Fibroblast of mammary gland (primary cell): ENCODE measurements around the gene THAP4.
"Not testable (repeated sequence)": the region's sequence is repeated elsewhere in the genome, so short reads cannot be mapped to it uniquely, and the experiment has no call there.

Experiments
- DNase-seq: peaks from one replicate; pipeline ENCODE4 v3.0.0-alpha.2; 2010; ENCODE audit warnings: low read depth
- H3K4me3 ChIP-seq: 2 replicates; pipeline ENCODE4 v1.5.1; 2011; ENCODE audit warnings: low read depth, mild to moderate bottlenecking, low read length, moderate library complexity; ENCODE audit not compliant: control insufficient read depth
- TF ChIP-seq, protein P1 (sequence below): conservative IDR thresholded peaks from 2 replicates; pipeline ENCODE4 v1.5.1; 2011; ENCODE audit warnings: low read depth, low read length, inconsistent platforms; ENCODE audit not compliant: control insufficient read depth, insufficient read depth

Gene THAP4

GRCh38 chr2:241592126-241592845 lies 44.7 kb downstream of the THAP4 start:
- no peak for DNase-seq
- no peak overlapping the region for H3K4me3 ChIP-seq
- TF ChIP-seq, protein P1, sequence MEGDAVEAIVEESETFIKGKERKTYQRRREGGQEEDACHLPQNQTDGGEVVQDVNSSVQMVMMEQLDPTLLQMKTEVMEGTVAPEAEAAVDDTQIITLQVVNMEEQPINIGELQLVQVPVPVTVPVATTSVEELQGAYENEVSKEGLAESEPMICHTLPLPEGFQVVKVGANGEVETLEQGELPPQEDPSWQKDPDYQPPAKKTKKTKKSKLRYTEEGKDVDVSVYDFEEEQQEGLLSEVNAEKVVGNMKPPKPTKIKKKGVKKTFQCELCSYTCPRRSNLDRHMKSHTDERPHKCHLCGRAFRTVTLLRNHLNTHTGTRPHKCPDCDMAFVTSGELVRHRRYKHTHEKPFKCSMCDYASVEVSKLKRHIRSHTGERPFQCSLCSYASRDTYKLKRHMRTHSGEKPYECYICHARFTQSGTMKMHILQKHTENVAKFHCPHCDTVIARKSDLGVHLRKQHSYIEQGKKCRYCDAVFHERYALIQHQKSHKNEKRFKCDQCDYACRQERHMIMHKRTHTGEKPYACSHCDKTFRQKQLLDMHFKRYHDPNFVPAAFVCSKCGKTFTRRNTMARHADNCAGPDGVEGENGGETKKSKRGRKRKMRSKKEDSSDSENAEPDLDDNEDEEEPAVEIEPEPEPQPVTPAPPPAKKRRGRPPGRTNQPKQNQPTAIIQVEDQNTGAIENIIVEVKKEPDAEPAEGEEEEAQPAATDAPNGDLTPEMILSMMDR = no peak

- not testable (repeated sequence) for DNase-seq, H3K4me3 ChIP-seq
Observed at GRCh38 chr2:241590496-241591455, 46.2 kb downstream of the THAP4 start.

DNA sequence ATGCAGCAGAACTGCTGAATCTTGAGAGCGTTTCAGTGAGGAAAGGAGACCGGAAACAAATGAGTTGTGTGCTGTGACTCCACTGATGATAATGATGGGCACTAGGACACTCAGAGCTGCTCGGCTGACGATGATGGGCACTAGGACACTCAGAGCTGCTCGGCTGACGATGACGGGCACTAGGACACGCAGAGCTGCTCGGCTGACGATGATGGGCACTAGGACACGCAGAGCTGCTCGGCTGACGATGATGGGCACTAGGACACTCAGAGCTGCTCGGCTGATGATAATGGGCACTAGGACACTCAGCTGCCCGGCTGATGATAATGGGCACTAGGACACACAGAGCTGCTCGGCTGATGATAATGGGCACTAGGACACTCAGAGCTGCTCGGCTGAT lies 47.1 kb downstream of the THAP4 start:
- DNase-seq, H3K4me3 ChIP-seq: not testable (repeated sequence)

- no peak for DNase-seq
Observed at GRCh38 chr2:241586564-241587264, 50.2 kb downstream of the THAP4 start.

DNA sequence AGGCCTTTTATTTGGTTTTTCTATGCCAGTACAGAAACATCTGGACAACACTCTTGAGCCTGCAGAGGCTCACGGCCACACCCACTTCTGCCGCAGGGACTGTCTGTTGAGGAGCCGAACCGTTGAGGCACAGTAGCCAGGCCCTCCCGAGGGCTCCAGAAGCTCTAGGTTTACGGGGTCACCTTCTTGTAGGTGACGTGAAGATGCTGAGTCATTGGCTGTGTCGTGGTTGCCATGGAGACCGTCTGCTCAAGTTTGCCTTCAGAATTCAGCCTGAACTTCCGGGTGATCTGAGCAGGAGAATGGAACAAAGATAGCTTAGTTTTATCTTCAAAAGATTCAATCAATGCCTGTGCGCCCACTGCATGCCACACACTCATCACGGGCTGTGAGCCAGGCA lies 52.5 kb downstream of the THAP4 start:
- DNase-seq = peak; percentile 58
- H3K4me3 ChIP-seq = no peak overlapping the region
- TF ChIP-seq, protein P1 = no peak

More at GRCh38 chr2:241586564-241587264, 50.2 kb downstream of the THAP4 start:
- H3K4me3 ChIP-seq = no peak overlapping the region
- TF ChIP-seq, protein P1 = no peak

GRCh38 chr2:241582806-241583205 lies 54.2 kb downstream of the THAP4 start:
- no peak overlapping the region for H3K4me3 ChIP-seq

GRCh38 chr2:241582328-241582727 lies 54.6 kb downstream of the THAP4 start:
- TF ChIP-seq, protein P1 = no peak
- no peak overlapping the region for H3K4me3 ChIP-seq
- DNase-seq = no peak

More at GRCh38 chr2:241582806-241583205, 54.2 kb downstream of the THAP4 start:
- no peak for DNase-seq
- TF ChIP-seq, protein P1 = no peak
